ENCODE data around the gene TBP.
A peak's percentile ranks its signal among the peaks of the same experiment; 100 is the strongest.
"Not testable (repeated sequence)": the region's sequence is repeated elsewhere in the genome, so short reads cannot be mapped to it uniquely, and the experiment has no call there.

The TBP gene

DNA sequence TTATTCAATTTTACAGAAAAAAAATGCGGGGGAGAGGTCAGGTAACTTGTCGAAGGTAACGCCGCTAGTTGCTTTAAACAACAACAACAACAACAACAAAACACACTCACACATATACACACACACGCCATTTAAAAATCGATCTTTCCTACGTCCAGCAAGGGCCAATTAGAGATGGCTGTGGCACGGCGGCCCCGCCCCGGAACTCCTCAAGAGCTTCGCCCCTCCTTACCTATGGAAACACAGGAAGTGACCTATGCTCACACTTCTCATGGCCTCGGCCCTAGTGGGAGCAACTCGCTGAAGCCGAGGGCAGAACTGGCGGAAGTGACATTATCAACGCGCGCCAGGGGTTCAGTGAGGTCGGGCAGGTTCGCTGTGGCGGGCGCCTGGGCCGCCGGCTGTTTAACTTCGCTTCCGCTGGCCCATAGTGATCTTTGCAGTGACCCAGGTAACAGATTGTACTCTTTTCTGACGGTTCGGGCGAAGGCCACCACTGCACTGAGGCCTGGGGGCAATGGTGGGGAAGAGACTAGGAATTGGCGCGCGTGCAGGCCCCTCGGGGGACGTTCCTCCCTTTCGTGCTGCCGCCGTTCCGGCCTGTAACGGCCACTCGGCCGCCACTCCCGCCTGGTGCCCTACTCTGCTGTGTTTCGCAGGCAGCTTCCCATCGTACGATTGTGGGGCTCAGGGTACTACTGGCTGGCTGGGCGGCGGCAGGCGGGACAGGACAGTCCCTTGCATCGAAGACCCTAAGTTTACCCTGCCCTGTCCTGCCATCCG lies at the start of gene TBP:
TSS of gene TBP (plus strand) at position 357 of the 783 bp plus-strand sequence. CDS start 2,661 bp downstream, outside the sequence.
- peak; percentile 95 for DNase-seq (ENCODE audit: low spot score)
- TF ChIP-seq, protein P1, sequence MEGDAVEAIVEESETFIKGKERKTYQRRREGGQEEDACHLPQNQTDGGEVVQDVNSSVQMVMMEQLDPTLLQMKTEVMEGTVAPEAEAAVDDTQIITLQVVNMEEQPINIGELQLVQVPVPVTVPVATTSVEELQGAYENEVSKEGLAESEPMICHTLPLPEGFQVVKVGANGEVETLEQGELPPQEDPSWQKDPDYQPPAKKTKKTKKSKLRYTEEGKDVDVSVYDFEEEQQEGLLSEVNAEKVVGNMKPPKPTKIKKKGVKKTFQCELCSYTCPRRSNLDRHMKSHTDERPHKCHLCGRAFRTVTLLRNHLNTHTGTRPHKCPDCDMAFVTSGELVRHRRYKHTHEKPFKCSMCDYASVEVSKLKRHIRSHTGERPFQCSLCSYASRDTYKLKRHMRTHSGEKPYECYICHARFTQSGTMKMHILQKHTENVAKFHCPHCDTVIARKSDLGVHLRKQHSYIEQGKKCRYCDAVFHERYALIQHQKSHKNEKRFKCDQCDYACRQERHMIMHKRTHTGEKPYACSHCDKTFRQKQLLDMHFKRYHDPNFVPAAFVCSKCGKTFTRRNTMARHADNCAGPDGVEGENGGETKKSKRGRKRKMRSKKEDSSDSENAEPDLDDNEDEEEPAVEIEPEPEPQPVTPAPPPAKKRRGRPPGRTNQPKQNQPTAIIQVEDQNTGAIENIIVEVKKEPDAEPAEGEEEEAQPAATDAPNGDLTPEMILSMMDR (IDR thresholded peaks at IDR 0.05; ENCODE audit: borderline replicate concordance, control extremely low read depth, extremely low read depth, insufficient read depth, missing control alignments), result no peak
- in situ Hi-C loops (cut with MboI; ENCODE audit: low sequenced_read_pairs, unreplicated experiment), result no loop called here

DNA sequence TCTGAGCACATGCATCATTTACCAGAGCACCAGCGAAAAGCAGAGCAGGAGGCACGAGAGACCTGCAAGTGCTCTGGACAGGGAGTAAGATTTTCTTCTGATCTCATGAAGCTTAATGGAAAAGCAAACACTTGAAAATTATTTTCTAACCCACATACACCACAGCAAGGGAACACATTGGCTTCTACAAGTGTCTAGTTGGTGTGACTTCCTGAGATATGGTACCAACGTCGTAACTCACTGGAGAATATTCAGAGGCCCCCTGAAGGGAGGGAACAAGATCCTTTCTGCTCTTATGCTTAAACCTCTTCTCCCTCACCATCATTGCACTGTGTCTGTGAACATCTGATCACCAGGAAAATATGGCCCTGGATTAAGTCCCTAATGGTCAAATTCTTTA lies 49.7 kb upstream of the TBP start:
- in situ Hi-C loops (cut with MboI; ENCODE audit: low sequenced_read_pairs, unreplicated experiment), result no loop called here
- DNase-seq (ENCODE audit: low spot score), result no peak
- TF ChIP-seq, protein P1 (IDR thresholded peaks at IDR 0.05; ENCODE audit: borderline replicate concordance, control extremely low read depth, extremely low read depth, insufficient read depth, missing control alignments), result no peak

DNA sequence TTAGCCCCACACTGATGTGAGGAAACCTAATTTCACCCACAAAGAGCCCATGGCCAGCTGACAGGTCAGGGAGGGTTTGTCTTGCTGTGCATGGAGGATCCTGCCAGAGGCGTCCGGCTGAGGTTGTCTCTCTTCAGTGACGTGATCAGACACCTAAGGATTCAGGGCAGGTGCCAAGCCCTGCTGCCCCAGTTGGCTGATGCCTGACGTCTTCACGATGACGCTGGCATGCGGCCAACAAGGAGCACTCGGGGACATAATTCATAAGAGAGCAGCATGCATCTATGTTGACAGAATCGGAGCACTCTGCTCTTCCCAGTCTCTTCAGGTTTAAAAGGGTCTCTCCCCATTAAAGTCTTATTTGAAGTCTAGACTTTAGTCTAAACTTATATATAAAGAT lies 48.9 kb upstream of the TBP start:
- no peak for DNase-seq (ENCODE audit: low spot score)
- in situ Hi-C loops (cut with MboI; ENCODE audit: low sequenced_read_pairs, unreplicated experiment), result no loop called here

DNA sequence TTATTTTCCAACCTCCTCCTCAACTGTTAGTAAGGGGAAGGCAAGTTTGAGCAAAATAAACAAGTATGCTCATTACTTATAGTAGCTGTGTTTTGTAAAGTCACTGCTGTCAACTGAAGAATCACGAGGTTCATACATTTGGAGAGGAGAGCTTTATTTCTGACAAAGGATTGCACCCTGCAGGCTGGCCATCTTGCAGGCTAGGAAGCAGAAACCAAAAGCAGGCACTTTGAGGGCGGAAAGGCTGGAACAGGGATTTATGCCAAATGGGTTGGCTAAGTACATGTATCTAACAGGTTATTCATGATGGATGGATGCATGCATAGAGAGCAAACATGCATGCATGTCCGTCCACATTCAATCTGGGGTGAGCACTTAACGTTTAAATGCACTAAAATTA lies 47.7 kb upstream of the TBP start:
- TF ChIP-seq, protein P1 (IDR thresholded peaks at IDR 0.05; ENCODE audit: borderline replicate concordance, control extremely low read depth, extremely low read depth, insufficient read depth, missing control alignments), result no peak
- in situ Hi-C loops (cut with MboI; ENCODE audit: low sequenced_read_pairs, unreplicated experiment), result no loop called here
- DNase-seq (ENCODE audit: low spot score), result no peak

More for the DNA sequence above, 48.9 kb upstream of the TBP start:
- TF ChIP-seq, protein P1 (IDR thresholded peaks at IDR 0.05; ENCODE audit: borderline replicate concordance, control extremely low read depth, extremely low read depth, insufficient read depth, missing control alignments), result no peak

DNA sequence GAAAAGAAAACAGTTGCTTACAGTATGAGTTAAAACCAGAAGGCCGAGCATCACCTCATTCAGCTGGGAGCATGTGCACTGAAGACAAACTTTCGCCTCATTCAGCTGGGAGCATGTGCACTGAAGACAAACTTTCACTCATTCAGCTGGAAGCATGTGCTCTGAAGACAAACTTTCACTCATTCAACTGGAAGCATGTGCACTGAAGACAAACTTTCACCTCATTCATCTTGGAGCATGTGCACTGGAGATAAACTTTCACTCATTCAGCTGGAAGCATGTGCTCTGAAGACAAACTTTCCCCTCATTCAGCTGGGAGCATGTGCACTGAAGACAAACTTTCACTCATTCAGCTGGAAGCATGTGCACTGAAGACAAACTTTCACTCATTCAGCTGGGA lies 46.4 kb upstream of the TBP start:
- DNase-seq (ENCODE audit: low spot score); in situ Hi-C loops (cut with MboI; ENCODE audit: low sequenced_read_pairs, unreplicated experiment): not testable (repeated sequence)

DNA sequence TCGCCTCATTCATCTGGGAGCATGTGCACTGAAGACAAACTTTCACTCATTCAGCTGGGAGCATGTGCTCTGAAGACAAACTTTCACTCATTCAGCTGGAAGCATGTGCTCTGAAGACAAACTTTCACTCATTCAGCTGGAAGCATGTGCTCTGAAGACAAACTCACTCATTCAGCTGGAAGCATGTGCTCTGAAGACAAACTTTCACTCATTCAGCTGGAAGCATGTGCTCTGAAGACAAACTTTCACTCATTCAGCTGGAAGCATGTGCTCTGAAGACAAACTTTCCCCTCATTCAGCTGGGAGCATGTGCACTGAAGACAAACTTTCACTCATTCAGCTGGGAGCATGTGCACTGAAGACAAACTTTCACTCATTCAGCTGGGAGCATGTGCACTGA lies 45.9 kb upstream of the TBP start:
- DNase-seq (ENCODE audit: low spot score); in situ Hi-C loops (cut with MboI; ENCODE audit: low sequenced_read_pairs, unreplicated experiment): not testable (repeated sequence)

DNA sequence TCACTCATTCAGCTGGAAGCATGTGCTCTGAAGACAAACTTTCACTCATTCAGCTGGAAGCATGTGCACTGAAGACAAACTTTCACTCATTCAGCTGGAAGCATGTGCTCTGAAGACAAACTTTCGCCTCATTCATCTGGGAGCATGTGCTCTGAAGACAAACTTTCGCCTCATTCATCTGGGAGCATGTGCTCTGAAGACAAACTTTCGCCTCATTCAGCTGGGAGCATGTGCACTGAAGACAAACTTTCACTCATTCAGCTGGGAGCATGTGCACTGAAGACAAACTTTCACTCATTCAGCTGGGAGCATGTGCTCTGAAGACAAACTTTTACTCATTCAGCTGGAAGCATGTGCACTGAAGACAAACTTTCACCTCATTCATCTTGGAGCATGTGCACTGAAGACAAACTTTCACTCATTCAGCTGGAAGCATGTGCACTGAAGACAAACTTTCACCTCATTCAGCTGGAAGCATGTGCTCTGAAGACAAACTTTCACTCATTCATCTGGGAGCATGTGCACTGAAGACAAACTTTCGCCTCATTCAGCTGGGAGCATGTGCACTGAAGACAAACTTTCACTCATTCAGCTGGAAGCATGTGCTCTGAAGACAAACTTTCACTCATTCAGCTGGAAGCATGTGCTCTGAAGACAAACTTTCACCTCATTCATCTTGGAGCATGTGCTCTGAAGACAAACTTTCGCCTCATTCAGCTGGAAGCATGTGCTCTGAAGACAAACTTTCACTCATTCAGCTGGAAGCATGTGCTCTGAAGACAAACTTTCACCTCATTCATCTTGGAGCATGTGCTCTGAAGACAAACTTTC lies 45.1 kb upstream of the TBP start:
- DNase-seq (ENCODE audit: low spot score); in situ Hi-C loops (cut with MboI; ENCODE audit: low sequenced_read_pairs, unreplicated experiment): not testable (repeated sequence)

DNA sequence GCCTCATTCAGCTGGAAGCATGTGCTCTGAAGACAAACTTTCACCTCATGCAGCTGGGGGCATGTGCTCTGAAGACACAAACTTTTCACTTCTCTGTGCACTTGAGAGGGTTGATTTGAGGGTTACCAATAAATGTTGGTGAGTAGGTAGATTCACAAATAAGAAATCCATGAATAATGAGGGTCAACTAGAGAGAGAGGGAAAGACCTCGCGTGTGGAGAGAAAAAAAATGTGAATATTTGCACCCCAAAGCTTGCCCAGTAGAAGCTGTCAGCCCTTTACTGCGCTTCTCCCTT lies 44.5 kb upstream of the TBP start:
- in situ Hi-C loops (cut with MboI; ENCODE audit: low sequenced_read_pairs, unreplicated experiment), result no loop called here
- TF ChIP-seq, protein P1 (IDR thresholded peaks at IDR 0.05; ENCODE audit: borderline replicate concordance, control extremely low read depth, extremely low read depth, insufficient read depth, missing control alignments), result no peak

More for the DNA sequence above, 44.5 kb upstream of the TBP start:
- DNase-seq (ENCODE audit: low spot score), result no peak

Measured in GM13976 (cell line).